Epithelial cell of esophagus (primary cell): ENCODE results near the gene PHF21B.

Experiments
- DNase-seq: peaks from one replicate; pipeline ENCODE4 v3.0.0; 2010; ENCODE audit warnings: low read depth
- H3K4me3 ChIP-seq: 2 replicates; pipeline ENCODE4 v1.5.1; 2011; ENCODE audit warnings: mild to moderate bottlenecking, low read length, control low read depth
- TF ChIP-seq, protein P1 (sequence below): IDR thresholded peaks from 2 replicates; pipeline ENCODE4 v1.5.1; 2011; ENCODE audit warnings: low read depth, mild to moderate bottlenecking, low read length, control low read depth, inconsistent platforms; ENCODE audit not compliant: insufficient read depth; ENCODE audit errors: missing control alignments

The PHF21B gene

DNA sequence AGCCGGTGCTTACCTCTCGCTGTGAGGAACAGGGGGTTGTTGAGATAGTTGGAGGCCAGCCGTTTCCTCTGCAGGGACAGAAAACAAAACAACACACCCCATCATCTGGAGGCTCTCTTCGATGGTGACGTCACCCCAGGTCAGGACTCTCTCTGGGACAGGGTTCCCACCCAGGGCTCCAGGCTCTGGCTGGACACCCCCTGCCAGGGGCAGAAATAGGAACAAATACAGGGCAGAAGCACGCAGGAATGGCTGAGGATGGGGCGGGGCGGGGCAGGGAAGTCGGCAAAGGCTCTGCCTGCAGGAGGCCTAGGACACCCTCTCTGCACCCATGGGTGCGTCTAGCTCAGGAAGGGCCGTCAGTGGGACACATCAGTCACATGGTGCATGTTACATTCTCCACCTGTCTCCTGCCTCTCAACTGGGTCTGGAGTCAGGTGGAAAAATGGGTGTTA is 118.5 kb downstream of the PHF21B start:
- TF ChIP-seq, protein P1, sequence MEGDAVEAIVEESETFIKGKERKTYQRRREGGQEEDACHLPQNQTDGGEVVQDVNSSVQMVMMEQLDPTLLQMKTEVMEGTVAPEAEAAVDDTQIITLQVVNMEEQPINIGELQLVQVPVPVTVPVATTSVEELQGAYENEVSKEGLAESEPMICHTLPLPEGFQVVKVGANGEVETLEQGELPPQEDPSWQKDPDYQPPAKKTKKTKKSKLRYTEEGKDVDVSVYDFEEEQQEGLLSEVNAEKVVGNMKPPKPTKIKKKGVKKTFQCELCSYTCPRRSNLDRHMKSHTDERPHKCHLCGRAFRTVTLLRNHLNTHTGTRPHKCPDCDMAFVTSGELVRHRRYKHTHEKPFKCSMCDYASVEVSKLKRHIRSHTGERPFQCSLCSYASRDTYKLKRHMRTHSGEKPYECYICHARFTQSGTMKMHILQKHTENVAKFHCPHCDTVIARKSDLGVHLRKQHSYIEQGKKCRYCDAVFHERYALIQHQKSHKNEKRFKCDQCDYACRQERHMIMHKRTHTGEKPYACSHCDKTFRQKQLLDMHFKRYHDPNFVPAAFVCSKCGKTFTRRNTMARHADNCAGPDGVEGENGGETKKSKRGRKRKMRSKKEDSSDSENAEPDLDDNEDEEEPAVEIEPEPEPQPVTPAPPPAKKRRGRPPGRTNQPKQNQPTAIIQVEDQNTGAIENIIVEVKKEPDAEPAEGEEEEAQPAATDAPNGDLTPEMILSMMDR, result no peak
- no peak overlapping the region for H3K4me3 ChIP-seq
- no peak for DNase-seq

DNA sequence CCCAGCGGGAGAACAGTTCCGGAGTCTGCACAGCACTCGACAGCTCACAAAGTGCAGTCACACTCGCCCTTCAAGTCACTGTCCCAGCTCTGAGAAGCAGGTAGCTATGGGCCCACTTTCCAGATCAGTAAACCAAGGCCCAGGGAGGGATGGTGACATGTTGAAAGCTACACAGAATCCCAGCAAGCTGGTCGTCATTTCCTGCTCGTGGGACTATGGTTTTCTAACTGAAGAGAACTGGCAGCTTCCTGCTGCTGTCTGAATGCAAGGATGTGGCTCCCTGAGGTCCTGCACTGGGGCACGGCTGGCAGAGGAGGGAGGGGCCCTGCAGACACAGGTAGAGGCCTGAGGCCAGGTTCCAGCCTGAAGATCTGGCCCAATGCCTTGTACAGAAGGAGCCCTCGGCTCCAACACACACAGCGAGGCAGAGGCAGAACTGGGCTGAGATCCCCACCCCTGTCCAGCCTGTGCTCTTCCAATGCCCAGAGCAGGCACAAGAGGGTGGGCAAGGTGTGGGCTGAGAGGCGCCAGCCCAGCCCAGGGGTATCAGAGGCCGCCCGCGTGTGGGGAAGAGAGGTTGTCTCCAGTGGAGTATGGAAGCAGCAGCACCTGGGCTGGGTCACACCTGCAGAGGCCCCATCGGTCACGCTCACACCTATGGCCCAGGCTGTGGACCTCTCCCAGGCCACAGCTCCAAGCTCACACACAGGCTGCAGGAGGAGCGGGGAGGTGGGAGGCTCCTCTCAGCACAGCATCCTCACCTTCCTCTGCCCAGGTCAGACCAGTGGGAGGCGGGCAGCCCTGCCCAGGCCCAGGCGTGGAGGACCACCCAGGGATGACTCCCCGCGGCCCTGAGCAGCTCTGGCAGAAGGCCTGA is 119.2 kb downstream of the PHF21B start:
- TF ChIP-seq, protein P1, result no peak
- DNase-seq, result no peak
- no peak overlapping the region for H3K4me3 ChIP-seq

DNA sequence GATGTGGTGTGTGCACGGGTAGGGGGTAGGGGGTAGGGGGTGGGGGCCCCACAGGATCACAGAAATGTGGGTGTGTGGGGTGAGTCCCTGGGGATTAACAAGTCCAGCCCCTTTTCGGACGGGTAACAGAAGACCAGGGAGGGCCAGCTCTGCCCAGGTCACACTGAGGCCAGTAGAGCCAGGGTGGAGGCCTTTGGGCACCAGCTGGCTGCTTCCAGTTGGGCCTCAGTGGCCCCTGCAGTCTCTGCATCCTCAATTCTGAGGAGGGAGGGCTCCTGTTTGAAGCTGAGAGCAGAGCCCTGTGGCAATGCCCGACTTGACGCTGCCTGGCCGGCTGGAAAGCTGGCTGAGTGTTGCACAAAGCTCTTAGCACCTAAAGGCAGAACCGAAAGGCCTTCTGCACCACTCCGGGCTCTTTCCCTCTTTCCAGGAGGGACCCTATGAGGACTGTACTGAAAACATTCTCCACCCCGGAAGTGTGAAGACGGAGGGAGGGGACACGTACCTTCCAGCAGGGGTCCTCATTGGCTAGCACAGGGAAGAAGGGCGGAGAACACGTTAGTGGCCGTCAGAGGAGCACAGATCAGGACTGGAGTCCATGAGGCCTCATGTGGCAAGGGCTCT is 120.4 kb downstream of the PHF21B start:
- DNase-seq, result no peak
- TF ChIP-seq, protein P1, result no peak
- no peak overlapping the region for H3K4me3 ChIP-seq

DNA sequence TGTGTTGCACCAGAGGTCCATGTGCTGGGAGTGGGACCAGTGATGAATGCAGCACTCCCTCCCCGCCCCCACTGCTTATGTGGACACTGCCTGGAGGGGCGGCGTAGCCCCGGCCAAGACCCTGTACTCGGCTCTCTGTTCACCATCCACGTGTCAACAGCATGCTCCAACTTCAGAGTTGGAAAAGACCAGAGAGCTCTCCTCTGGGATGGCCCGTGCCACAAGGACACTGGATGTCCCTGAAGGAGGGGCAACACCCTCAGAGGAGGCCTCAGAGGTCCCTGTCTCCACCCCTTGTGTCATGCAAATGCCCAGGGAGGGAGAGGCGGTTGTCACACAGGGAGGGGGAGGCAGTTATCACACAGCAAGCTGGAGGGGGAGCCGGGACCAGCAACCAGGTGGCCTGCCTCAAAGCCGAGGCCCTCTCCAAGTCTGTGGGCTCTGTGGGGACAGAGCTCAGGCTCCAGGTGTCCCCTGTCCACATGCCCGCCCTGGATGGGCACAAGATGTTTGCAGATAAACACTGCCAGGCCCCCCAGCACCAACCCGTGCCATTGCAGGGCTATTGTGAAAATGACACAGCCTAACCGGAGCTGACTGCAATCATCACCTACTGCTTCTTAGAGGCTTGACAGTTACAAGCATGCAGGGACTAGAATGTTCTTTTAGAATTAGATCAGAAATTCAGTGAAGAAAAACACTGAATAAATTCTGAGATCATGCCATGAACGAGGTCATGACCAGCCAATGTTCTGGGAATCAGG is 121.1 kb downstream of the PHF21B start:
- TF ChIP-seq, protein P1, result no peak
- DNase-seq, result no peak
- no peak overlapping the region for H3K4me3 ChIP-seq

DNA sequence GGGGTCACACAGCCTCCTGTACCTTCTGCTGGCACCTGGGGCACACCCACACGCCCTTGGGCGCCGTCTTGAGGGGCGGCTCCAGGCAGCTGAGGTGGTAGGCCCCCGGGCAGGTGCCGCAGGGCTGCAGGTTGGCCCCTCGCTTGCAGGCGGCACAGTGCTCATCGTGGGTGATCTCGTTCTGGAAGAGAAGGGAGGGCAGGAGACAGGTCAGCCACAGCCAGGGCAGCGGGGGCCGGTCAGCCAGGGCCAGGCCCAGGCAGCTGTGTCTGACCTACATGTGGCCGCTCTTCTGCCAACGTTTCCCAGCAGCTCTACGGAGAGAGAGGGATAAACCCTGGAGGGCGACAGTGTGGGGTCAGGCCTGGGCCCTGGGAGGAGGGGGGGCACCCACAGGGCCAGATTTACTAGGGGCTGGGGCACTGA is 121.9 kb downstream of the PHF21B start:
- TF ChIP-seq, protein P1, result no peak
- no peak overlapping the region for H3K4me3 ChIP-seq
- DNase-seq, result no peak

DNA sequence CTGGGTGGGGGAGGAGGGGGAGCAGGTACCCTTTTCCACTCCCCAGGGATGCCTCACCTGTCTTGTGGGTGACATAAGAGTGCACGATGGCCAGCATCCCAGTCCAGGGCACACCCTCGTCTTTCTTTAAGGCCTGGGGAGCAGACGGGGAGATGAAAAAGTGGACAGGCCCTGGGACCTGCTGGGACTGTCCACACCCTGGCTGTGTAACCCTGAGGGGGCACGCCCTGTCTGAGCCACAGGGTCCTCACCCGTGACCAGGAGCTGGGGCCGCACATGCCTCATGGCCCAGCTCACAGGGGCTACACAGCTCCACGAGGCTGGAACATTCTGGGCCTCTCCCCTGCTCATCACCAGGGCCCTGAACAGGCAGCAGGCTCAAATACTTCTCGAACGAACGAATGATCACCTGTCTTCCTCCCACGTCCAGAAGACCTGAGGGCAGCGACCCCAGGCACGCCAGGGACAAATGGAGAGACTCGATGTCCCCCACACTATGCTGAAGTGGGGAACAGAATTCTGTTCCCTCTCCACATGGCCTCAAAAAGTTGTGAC is 123.9 kb downstream of the PHF21B start:
- TF ChIP-seq, protein P1, result no peak
- no peak for DNase-seq
- H3K4me3 ChIP-seq, result no peak overlapping the region
